Calu3 (cell line): ENCODE data around the gene ST6GAL1. TPM values are rescaled to one million over a fixed set of nuclear protein-coding genes. Genes with fewer than 3 reads are reported as not detected.

Experiments
- BruUV-seq: library from RNA; stranded (reverse); fragments of 400-500 nt; replicated peaks from 2 replicates; lab custom pipeline; 2021; lab: Mats Ljungman, UMichigan
- CTCF ChIA-PET: fragments of 300-600 bp; sonication (Branson Sonifier 250); formaldehyde crosslinking; loops from one replicate; lab custom pipeline; 2022; ENCODE audit warnings: antibody characterized with exemption; lab: Charles Lee
- DNase-seq: peaks from one replicate; pipeline ENCODE4 v3.0.0; 2022
- H3K27ac Mint-ChIP-seq: one replicate; pipeline ENCODE4 v1.8.0; 2022; ENCODE audit warnings: mixed read lengths; ENCODE audit not compliant: unreplicated experiment
- H3K27me3 Mint-ChIP-seq: one replicate; pipeline ENCODE4 v1.8.0; 2022; ENCODE audit warnings: mixed read lengths; ENCODE audit not compliant: unreplicated experiment
- H3K36me3 Mint-ChIP-seq: one replicate; pipeline ENCODE4 v1.8.0; 2022; ENCODE audit warnings: mild to moderate bottlenecking, moderate library complexity, mixed read lengths; ENCODE audit not compliant: insufficient read depth, unreplicated experiment
- H3K4me1 Mint-ChIP-seq: one replicate; pipeline ENCODE4 v1.8.0; 2022; ENCODE audit warnings: mild to moderate bottlenecking, low read depth, mixed read lengths; ENCODE audit not compliant: unreplicated experiment
- H3K4me3 Mint-ChIP-seq: one replicate; pipeline ENCODE4 v1.8.0; 2022; ENCODE audit warnings: mild to moderate bottlenecking, low read depth, moderate library complexity, mixed read lengths; ENCODE audit not compliant: unreplicated experiment
- H3K9me3 Mint-ChIP-seq: one replicate; pipeline ENCODE4 v1.8.0; 2022; ENCODE audit warnings: low read depth, mixed read lengths; ENCODE audit not compliant: unreplicated experiment
- CTCF ChIP-seq: fragments of 200-600 bp; IDR thresholded peaks from one replicate; pipeline ENCODE4 v1.8.0; 2022; ENCODE audit warnings: antibody characterized with exemption; ENCODE audit not compliant: unreplicated experiment
- intact Hi-C: fragments of 100-400 bp; cut with micrococcal nuclease; formaldehyde crosslinking; loops from one replicate; pipeline ENCODE4 v1.10.0; 2022; ENCODE audit not compliant: unreplicated experiment
- total RNA-seq: library from RNA; stranded (reverse); gene quantifications from 2 replicates; pipeline ENCODE4 v1.2.3, GENCODE V29; 2022

ST6GAL1 gene
- total RNA-seq, 1 experiment from 2014 or later: 20.4 TPM

DNA sequence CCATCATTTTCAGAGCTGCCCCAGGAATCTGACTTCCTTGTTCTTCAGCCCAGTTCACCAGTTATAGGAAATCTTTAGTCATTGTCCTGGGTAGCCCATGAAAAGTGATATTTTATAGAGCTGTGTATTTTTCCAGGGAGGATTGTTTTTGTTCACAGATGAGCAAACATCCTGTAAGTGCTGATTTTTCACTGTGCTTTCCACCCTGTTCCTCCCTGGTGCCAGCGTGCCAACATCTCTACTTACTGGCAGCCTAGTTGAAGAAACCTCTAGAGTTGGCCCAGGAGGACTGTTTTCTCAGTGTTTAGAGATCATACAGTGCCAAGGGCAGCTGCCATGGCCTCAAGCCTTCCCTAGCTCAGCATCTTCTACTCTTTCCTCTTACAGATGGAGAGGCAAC is 41.3 kb downstream of the ST6GAL1 start:
- DNase-seq: no peak
- H3K27me3 Mint-ChIP-seq: no peaks in the 10 kb centered on the region
- H3K36me3 Mint-ChIP-seq: no peaks in the 10 kb centered on the region

GRCh38 chr3:186973702-186974101 is 43.4 kb downstream of the ST6GAL1 start:
- Mint-ChIP-seq H3K4me3 (no peak overlapping the region), H3K27ac (no peak overlapping the region), H3K27me3 (no peaks in the 10 kb centered on the region), H3K4me1 (no peaks in the 10 kb centered on the region), H3K36me3 (no peaks in the 10 kb centered on the region), H3K9me3 (no peaks in the 10 kb centered on the region)
- CTCF ChIA-PET: interaction anchor here (0.6 to 1.5 kb wide), 3 partner anchors 21 to 166 kb away, joined by 3 to 5 read pairs (median 3); partner anchors contain the start of gene RPL39L
- intact Hi-C loops: no loop called here
- no peak for DNase-seq
- no peak for TF ChIP-seq CTCF
- no TSS peak for BruUV-seq

More for the DNA sequence above, 41.3 kb downstream of the ST6GAL1 start:
- no TSS peak for BruUV-seq
- no peak for TF ChIP-seq CTCF
- Mint-ChIP-seq H3K27ac (no peak overlapping the region), H3K4me3 (no peak overlapping the region), H3K4me1 (no peaks in the 10 kb centered on the region), H3K9me3 (no peaks in the 10 kb centered on the region)
- CTCF ChIA-PET: interaction anchor here (0.9 kb wide), 1 partner anchor 16 kb away, joined by 3 read pairs; no protein-coding TSS in a partner anchor
- intact Hi-C loops: no loop called here

DNA sequence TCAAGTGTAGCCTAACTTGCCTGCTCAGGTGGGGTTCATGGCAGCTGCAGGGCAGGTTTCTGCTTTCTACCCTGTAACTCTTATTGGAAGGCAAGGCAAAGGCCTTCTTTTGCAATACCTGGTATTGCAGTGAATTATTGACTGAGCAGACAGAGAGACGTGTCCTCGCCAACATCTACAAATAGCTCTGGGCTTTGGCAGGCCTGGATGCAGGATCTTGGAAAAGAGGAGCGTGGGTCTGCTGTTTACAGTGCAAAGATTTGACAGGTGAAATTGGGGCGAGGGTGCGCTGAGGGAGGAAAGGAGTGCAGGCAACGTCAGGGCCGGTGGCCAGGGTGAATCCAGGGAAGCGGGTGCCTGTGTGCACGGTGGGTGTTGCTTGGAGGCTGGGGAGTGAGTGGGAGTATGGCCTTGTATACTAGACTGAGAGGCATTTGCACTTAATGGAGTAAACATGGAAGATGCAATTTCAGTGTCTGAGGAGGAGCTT is 44.5 kb downstream of the ST6GAL1 start:
- Mint-ChIP-seq H3K4me3 (no peak overlapping the region), H3K9me3 (no peaks in the 10 kb centered on the region), H3K4me1 (no peaks in the 10 kb centered on the region), H3K27me3 (no peaks in the 10 kb centered on the region), H3K36me3 (no peaks in the 10 kb centered on the region), H3K27ac (no peak overlapping the region)
- no TSS peak for BruUV-seq
- intact Hi-C loops: no loop called here
- no peak for DNase-seq
- CTCF ChIA-PET: interaction anchor here (1.5 kb wide), 1 partner anchor 165 kb away, joined by 5 read pairs; the partner anchor contains the start of gene RPL39L
- no peak for TF ChIP-seq CTCF

DNA sequence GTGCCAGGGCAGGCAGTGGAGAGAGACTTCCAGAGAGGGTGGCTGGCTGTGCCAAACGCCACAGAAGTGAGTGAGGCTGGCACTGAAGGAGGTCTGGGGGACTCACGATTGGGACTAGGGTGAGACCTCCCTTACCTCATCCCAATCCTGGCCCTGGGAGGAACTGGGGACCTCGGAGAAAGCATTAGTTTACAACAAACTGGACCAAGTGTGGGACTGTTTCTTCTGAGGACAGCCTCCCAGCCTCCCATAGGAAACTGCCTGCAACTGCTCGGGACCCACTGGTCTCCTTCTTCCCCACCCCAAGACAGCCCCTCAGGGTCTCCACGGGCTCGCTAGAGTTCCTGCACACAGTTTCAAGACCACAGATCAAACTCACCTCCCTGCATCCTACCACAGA is 45.4 kb downstream of the ST6GAL1 start:
- CTCF ChIA-PET: no interaction called here
- no peak for DNase-seq
- H3K4me3 Mint-ChIP-seq: no peak overlapping the region
- intact Hi-C loops: no loop called here
- H3K27ac Mint-ChIP-seq: no peak overlapping the region
- no peaks in the 10 kb centered on the region for H3K27me3 Mint-ChIP-seq
- H3K4me1 Mint-ChIP-seq: no peaks in the 10 kb centered on the region
- BruUV-seq: no TSS peak
- no peaks in the 10 kb centered on the region for H3K9me3 Mint-ChIP-seq
- H3K36me3 Mint-ChIP-seq: no peaks in the 10 kb centered on the region
- TF ChIP-seq CTCF: no peak
